ENCODE measurements around the gene CALD1.

Gene CALD1

DNA sequence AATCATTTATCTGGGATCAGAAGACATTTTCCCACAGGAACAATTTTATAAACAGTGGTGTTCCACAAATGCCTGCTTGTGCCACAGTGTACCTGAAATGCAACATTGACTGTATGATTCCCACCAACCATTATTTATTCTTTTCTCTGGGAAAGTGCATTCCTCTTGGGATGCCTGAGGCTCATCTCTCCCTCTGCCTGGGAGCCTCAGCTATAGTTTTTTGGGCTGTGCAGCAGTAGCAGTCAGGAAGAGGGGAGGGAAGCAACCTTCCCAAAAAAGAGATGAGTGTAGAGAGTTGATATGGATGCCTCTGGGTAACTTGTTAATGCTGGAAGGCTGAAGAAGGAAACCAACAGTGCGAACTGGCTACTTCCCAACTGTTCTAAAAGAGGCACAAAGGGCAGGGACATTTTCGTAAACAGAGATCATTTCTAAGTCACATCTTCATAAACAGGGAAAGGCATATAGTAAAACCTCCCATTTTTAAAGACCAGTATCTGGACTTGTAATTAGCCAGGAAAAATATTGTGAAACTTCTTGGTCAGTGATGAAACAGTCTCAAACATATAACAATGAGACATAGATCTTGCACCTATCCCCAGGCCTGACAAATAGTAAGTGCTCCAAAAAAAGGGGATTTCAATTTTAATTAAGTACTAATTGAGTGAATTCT is 1.4 kb upstream of the CALD1 start:
- DNase-seq (ENCODE audit: extremely low read depth, low read depth) = no peak
- no peak overlapping the region for H3K4me3 ChIP-seq (replicated peaks; ENCODE audit: low read depth, low read length)
- TF ChIP-seq, protein P1, sequence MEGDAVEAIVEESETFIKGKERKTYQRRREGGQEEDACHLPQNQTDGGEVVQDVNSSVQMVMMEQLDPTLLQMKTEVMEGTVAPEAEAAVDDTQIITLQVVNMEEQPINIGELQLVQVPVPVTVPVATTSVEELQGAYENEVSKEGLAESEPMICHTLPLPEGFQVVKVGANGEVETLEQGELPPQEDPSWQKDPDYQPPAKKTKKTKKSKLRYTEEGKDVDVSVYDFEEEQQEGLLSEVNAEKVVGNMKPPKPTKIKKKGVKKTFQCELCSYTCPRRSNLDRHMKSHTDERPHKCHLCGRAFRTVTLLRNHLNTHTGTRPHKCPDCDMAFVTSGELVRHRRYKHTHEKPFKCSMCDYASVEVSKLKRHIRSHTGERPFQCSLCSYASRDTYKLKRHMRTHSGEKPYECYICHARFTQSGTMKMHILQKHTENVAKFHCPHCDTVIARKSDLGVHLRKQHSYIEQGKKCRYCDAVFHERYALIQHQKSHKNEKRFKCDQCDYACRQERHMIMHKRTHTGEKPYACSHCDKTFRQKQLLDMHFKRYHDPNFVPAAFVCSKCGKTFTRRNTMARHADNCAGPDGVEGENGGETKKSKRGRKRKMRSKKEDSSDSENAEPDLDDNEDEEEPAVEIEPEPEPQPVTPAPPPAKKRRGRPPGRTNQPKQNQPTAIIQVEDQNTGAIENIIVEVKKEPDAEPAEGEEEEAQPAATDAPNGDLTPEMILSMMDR (IDR thresholded peaks at IDR 0.05; ENCODE audit: low read depth, low read length, missing control alignments) = no peak

DNA sequence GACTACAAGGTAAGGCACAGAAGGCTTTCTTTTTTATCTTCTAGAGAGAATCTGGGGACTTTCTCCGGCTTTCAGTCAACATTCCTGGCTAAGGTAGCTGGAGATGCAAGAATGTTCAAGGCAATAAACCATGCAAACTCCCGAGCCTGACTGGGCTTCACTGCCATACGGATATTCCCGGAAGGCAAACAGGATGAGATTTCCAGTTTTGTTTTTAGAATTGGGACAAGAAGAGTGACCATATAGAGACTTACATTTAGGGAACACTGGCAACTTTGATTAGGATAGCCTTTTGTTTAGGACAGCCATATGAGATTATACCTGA is 269 bp downstream of the CALD1 start:
- peak overlapping the region; percentile 66 for H3K4me3 ChIP-seq (replicated peaks; ENCODE audit: low read depth, low read length)
- no peak for DNase-seq (ENCODE audit: extremely low read depth, low read depth)
- TF ChIP-seq, protein P1 (IDR thresholded peaks at IDR 0.05; ENCODE audit: low read depth, low read length, missing control alignments) = no peak

DNA sequence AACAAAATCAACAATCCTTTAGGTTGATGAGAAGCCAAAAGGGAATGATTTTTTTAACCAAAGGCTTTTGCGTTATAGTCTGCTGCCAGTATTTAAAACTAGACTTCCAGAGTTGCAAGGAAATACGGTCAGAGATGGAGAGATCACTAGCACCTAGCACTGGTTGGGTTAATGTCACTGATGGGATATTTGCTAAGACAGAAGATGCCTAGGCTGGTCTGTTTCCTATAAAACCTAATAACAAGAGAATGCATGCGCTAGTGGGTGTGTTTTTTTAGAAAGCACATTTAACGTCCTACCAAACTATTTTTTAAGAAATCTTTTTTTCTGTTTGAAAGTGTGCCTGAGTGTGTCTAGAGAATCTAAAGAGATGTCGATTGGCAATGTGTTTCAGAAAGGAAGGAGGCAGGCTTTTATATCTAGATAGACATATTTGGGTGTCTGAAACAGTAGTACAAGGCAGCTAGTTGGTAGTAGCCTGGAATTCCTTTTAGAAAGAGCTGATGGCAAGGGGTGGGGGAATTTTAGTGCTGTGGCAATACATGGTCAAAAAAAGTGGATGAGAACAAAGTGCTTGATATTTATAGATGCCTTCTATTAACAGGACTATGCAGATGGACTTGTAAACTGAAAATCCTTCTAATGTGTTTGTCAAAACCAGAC is 863 bp downstream of the CALD1 start:
- no peak for DNase-seq (ENCODE audit: extremely low read depth, low read depth)
- TF ChIP-seq, protein P1 (IDR thresholded peaks at IDR 0.05; ENCODE audit: low read depth, low read length, missing control alignments) = no peak
- peak overlapping the region; percentile 66 for H3K4me3 ChIP-seq (replicated peaks; ENCODE audit: low read depth, low read length)

DNA sequence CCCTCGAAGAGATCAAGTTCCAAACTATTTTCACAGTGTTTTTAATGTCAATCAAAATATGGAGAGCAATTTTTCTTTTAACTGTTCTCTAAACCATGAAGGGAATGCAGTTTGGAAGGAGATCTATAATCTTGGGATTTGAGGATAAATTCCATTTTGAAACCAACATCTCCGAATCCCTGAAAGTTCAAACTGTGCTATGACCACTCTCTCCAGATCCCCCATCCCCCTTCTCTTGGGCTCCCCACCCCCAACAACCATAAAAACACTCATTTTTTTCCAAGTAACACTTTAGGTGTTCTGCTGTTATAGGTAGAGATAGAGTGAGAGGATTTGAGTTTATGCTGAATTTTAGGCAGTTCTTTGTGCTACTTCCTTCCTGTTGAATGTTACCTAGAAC is 1.7 kb downstream of the CALD1 start:
- DNase-seq (ENCODE audit: extremely low read depth, low read depth) = no peak
- H3K4me3 ChIP-seq (replicated peaks; ENCODE audit: low read depth, low read length) = peak overlapping the region; percentile 66
- TF ChIP-seq, protein P1 (IDR thresholded peaks at IDR 0.05; ENCODE audit: low read depth, low read length, missing control alignments) = no peak

DNA sequence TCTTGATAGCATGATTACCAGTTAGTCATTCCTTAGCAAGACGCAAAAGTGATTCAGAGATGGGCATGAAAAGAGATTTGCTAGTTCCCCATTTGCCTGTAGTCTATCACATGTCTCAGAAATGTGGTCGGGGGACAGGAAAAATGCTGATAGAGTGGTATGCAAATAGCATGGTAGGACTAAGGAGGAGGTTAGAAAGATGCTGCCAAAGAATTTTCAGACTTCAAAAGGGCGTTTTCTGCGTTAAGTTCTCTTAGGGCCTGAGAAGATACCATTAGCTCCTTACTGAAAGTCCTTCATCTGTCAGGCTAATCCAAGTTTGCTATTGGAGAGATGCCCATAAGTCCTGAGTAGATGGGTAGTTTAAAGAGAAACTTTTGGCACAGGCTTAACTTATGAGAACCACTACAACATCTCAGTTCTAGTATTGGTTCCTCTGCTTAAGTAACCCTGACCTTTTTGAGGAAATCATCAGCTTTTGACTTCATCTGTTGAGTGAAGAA is 2.7 kb downstream of the CALD1 start:
- TF ChIP-seq, protein P1 (IDR thresholded peaks at IDR 0.05; ENCODE audit: low read depth, low read length, missing control alignments) = no peak
- DNase-seq (ENCODE audit: extremely low read depth, low read depth) = no peak
- peak overlapping the region; percentile 66 for H3K4me3 ChIP-seq (replicated peaks; ENCODE audit: low read depth, low read length)

DNA sequence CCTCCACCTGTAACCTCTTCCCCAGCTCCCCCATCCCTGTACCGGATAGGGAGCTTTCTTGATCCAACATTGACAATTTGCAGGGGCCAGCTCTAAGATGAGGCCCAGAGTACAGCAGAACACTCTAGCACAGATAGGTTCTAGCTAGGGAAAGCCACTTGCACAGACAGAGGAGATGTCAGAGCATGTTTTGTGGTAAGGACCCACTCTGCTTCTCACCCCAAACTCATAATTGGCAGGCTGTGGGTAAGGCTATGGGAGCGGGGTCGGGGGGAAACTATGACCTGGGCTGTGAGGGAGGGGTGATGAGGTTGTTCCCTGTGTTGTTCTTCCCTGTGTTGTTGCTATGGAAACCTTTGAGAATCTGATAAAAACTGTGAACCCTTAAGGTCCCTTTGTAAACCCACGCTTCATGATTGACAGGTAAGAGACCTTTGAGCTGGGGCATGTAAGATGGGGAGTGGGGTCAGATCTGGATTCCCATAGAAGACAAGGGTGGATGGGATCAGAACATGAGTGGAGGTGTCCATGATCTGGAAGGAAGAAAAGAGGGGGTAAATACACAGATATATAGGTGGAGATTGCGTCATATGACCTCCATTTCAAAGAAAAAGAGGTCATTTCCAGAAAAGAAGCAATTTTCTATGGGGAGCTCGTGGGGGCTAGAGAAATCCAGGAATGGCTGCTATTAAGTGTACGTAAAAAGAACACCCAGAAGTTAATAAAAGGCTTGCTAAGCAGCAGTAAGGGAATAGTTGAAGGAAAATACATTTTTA is 4.0 kb downstream of the CALD1 start:
- TF ChIP-seq, protein P1 (IDR thresholded peaks at IDR 0.05; ENCODE audit: low read depth, low read length, missing control alignments) = no peak
- H3K4me3 ChIP-seq (replicated peaks; ENCODE audit: low read depth, low read length) = peak overlapping the region; percentile 14; the same call in 1 of the 2 replicates
- no peak for DNase-seq (ENCODE audit: extremely low read depth, low read depth)

All from HFF-Myc (cell line).